Endometrial microvascular endothelial cells (primary cell): Measurements from ENCODE around the gene ARHGEF35. TPM values are rescaled to one million over a fixed set of nuclear protein-coding genes. Genes with fewer than 3 reads are reported as not detected.
"Not testable (repeated sequence)": the region's sequence is repeated elsewhere in the genome, so short reads cannot be mapped to it uniquely, and the experiment has no call there.

Experiments used
- in situ Hi-C: cut with HindIII; loops from 2 replicates; pipeline ENCODE4 v1.10.0; 2017; ENCODE audit warnings: low sequenced_read_pairs, low pct_unique_long_range_greater_than_20kb; ENCODE audit errors: inconsistent ontology term
- total RNA-seq: library from RNA; depleted of rRNA; stranded (reverse); fragments of >200 nt; gene quantifications from one replicate; pipeline ENCODE4 v1.2.3, GENCODE V29; 2015; ENCODE audit errors: inconsistent ontology term

The ARHGEF35 gene
- total RNA-seq, result not detected

DNA sequence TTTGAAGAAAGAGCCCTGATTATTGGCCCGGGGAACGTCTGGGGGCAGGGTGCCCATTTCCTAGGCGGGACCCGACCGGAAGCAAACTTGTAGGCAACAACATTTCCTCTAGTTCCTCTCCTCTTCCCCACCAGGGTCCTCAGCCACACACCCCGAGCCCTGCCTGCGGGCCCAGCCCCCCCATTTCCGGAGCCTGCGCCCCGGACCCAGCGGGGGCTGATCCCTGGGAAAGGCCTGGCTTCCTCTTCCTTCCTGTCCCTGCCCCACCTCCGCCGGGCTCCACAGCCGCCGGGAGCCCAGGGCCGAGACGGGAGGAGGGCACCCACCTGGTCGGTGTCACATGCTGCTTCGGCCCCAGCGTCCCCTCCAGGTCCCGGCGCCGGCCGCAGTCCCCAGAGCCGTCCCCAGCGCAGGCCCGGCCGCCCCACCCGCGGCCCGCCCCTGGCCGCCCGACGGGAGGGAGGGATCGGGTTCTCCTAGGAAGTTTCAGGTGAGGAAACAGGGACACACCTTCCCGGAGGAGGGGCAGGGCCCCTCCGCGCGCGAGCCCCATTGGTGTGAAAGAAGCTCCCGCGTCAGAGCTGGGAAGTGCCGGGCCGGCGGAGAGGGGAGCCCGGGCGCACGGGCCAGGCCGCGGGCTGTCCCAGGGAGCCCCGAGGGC, at the start of gene ARHGEF35:
ARHGEF35 (minus strand) TSS at position 622 of the 661 bp plus-strand sequence. CDS start 7,450 bp downstream, outside the sequence.
- in situ Hi-C loops, result not testable (repeated sequence)

DNA sequence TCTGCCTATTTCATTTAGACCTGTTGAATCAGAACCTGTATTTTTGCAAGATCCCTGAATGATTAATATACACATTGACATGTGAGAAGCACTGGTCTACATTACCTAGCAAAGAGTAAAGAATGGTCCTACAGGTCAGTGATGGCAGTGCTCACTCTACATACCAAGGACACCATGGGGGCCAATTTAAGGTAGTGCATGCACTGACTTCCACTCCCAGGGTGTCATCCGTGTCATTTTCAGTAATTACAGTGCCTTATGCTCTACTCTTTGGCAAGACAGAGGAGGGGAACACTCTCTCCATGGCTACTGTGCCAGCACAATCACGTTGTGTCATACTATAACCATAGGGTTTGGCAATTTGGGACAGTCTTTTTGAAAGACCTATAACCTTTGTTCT, 49.7 kb upstream of the ARHGEF35 start:
- in situ Hi-C loops, result not testable (repeated sequence)

DNA sequence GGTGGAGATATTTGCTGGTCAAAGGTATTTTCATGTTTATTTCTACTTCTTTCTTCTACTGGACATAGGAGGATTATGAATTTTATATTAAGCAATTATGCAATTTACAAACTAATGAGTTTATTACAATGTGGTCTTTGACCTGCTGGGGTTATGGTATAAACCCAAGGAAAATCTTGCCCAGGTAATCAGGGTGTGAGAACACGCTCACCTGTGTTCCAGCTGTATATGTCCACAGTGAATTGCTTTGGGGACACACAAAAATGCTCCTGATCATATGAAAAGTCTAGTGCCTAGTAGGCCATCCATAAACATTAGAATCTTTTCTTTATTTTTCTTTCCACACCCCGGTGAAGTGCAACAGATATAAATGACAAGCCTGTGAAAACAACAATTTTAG, 43.7 kb upstream of the ARHGEF35 start, which contains the start of gene OR2A42:
OR2A42 (minus strand) TSS at position 241 of the 400 bp plus-strand sequence. CDS start 6,762 bp downstream, outside the sequence.
- in situ Hi-C loops, result not testable (repeated sequence)

DNA sequence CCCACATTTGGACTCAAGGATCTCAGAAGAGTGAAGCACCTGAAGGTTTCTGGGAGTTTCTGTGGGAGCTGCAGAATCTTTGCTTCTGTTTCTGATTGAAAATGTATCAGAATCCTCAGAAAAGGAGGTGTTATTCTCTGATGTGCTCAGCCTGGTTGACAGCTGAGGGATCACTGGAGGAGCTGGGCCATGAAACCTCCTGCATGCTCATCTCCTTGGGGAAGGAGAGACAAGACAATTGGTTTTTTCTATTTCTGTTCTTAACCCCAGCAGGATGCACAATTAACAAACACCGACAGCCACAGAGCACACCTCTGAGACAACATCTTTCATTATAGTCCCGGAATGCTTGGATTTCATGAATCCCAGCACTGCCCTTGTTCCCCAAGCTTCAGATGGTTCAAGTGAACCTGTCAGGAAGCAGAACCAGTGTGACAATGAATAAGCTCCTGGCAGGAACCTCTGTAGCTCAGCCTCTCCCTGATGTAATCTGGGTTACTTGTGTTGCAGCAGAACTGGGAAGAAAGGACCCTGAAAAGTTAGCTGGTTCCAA, 43.0 kb upstream of the ARHGEF35 start:
- in situ Hi-C loops, result not testable (repeated sequence)

DNA sequence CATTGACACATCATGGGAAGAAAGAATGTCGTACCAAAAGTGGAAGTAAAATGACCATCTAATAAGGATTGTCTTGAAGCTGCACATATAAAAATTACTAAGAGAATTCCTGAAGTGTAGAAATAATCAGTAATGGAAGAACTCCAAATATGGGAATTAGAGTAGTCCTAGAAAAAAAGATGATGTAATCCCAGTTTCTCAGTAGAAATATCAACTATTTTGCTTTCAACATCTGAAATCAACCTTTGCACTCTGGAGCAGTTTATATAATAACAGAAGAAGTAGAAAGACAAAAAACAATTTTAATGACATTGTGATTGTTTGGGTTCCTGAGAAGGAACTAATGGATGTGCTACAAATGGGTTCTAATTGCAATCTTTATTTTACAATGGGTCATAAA, 37.4 kb upstream of the ARHGEF35 start:
- in situ Hi-C loops, result not testable (repeated sequence)

DNA sequence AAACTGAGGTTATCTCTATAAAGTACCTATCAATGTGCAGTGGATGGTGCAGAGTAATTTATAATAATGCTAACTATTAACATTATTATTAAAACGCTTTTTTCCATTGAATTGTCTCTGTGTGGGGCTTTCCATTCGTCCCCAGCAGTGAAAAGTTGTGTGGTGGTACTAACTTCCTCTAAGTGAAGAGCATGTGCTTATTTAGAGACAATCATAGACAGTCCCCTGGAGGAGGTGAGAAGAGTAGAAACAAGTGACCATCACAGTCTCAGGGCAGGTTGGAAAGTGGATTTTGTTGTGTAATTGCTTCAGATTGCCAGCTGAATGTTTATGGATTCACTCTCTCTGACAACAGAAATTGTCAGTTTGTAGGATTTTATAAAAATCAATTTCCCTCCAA, 35.4 kb upstream of the ARHGEF35 start:
- in situ Hi-C loops, result not testable (repeated sequence)

DNA sequence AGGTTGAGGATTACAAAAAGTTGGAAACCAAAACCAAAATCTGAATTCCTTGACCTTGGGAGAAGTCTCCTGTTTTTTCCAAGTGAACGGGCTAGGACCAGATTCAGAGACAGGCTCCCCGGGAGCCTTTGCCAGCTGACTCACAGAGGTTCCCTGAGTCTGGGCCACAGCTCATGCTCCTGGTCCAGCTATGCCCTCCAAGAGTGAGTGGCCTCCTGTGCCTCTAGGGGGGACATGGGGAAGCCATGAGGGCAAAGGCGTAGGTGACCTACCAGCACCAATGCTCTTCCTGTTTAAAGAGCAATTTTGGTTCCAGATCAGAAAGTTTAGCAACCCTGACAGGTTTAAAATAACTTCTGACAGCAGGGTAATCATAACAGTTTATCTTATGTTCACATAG, 33.2 kb upstream of the ARHGEF35 start:
- in situ Hi-C loops, result not testable (repeated sequence)

DNA sequence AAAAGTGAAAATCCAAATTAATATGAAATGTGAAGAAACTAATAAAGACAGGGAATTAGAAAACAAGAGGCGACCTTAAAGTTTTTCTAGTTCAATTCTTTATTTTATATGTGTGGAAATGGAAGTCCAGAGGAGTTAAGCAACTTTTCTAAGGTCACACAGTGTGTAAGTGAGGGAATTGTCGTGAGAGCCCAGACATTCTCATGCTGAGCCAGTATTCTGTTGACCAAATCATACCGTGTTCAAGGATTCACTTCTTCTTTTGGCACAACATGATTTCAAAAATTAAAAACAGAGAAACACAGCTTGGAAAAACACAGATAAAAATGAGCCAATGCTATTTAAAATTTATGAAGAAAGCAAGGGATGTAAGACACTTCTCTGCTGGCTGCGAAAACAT, 31.2 kb upstream of the ARHGEF35 start:
- in situ Hi-C loops, result not testable (repeated sequence)

DNA sequence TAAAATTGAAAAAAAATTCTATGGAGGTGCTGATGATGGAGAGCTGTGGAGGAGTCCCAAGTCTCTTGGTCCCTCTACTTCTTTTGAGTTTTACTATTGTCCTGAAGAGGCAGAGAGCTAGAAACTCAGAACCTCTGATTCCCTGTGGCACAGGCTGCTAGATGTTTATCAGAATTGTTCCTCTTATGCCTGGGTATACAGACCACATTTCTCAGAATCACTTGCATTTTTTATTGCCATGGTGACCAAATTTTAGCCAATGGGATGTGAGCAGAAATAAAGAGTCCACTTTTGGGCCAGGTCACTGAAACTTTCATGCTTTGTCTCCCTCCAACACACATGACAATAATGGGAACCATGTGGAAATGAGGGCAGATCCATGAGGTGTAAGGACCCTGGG, 28.0 kb upstream of the ARHGEF35 start:
- in situ Hi-C loops, result not testable (repeated sequence)

DNA sequence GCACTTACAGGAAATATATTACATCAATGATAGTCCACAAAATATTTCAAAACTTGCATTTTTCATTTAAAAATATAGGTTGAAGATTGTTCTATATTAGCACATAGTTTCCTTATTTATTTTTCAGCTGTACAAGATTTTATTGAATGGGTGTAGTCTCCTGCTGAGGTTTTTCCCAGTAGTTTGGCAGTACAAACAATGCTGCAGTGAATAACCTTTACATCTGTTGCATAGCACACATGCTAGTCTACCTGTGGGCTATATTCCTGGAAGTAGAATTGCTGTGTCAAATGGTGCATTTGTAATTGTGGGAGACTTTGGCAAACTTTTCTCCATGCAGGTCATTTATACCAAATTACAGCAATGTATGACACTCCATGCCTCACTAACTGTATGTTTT, 24.9 kb upstream of the ARHGEF35 start:
- in situ Hi-C loops, result not testable (repeated sequence)

DNA sequence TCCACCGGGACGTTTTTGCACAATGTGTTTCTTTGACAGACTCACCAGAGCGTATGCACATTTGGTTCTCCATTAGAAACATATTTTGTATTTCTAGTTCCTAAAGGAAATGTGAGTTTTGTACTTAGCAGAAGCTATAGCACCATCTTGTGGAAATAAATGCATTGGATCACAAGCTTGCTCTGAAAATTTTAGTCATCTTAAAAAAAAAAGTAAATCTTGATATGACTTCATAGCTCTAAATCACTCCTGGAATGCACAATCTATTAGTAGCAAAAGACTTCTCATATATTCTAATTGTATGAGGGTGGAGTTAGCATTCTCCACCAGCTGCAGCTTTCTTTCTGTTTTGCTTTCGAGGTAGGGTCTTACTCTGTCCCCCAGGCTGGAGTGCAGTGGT, 23.5 kb upstream of the ARHGEF35 start:
- in situ Hi-C loops, result not testable (repeated sequence)

DNA sequence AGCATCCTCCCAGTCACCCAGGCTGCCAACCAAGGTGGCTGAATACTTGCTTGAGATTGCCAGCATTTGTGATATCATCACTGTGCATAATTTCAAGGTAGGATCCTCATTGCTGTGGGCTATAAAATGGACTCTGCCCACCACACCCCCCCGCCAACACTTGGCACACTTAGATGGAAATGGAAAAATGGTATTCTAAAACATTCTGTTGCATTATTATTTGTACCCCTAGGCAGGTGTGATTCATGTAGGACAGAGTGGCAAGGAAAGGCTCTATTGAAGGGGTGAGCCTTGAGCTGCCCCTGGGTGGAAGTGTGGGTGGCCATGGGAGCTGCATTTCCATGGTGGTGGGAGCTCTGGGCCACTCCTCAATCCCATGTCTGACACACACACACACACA, 22.9 kb upstream of the ARHGEF35 start:
- in situ Hi-C loops, result not testable (repeated sequence)

DNA sequence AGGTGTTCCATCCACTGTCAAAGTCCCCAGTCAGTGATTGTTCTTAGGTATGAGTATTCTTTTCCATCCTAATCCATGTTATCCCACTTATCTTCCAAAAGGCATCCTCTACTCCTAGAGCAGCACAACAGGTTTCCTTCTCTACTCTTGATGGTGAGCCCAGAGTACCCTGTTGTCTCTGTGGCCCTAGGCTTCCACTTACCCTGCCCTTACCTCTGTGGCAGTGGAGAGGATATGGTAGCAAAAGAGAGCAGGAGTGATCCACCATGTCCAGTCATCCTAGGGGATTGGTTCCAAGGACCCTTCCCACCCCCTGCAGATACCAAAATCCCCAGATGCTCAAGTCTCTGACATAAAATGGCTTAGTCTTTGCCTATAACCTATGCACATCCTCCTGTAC, 21.6 kb upstream of the ARHGEF35 start:
- in situ Hi-C loops, result not testable (repeated sequence)

DNA sequence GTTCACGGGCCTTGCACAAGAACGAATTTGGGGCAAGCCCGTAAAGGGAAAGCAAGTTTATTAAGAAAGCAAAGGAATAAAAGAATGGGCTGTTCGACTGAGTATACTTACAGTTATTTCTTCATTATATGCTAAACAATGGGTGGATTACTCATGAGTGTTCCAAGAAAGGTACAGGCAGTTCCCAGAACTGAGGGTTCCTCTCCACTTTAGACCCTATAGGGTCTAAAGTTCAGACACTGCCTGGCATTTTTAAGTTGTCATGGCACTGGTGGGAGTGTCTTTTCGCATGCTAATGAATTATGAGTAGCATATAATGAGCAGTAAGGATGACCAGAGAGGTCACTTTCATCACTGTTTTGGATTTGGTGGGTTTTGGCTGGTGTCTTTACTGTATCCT, 9.7 kb upstream of the ARHGEF35 start:
- in situ Hi-C loops, result not testable (repeated sequence)

DNA sequence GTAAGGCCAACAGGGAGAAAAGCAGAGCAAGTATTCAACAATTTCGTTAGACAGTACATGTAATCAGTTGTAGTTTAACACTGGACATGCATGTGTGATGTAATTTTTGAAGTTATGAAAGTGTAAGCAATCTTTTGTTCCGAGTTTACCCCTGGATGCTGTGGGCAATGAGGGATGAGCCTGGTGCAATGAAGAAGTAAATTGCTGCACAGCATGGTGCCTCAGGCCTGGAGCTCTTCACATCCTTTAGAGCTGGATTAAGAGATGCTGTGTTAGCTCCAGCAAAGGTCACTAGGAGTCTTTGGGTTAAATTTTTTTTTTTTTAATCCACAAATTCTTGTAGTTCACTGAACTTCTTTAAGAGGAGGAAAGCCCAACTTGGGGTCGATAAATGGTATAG, 7.5 kb upstream of the ARHGEF35 start:
- in situ Hi-C loops, result not testable (repeated sequence)

DNA sequence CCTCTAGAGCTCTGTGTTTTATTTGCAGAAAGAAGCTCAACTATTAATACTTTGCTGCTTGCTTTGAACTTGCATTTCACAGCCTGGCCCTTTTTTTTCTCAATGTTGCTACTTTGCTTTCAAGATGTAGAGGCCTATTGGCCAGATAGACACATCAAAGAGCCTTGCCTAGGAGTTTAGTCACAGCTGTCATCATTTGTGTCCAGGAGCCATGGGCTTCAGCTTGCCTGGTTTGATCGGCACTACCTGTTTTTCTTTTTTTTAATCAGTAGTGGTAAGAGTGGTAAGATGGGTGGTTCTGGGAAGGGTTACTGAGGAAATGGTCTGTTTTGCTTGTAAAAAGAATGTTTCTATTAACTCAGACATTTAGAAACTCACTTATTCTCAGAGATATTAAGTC, 6.3 kb upstream of the ARHGEF35 start:
- in situ Hi-C loops, result not testable (repeated sequence)

DNA sequence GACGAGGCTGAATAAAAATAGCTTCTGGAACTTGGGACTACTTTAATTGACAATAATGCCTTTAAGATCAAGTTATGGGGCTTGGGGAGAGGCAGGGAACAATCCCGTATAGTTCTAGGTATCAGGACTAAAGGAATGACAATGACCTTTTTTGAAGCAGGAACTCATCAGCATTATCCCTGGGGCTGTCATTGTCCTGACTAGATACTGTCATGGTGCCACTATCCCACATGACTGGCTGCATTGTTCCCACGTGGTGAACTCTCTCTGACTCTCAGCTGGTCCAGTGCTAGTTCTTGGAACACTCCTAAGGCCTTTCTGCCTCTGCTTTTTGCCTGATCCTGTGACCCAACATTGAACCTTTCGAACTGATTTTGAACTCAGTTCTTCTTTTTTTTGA, 3.3 kb upstream of the ARHGEF35 start:
- in situ Hi-C loops, result not testable (repeated sequence)

DNA sequence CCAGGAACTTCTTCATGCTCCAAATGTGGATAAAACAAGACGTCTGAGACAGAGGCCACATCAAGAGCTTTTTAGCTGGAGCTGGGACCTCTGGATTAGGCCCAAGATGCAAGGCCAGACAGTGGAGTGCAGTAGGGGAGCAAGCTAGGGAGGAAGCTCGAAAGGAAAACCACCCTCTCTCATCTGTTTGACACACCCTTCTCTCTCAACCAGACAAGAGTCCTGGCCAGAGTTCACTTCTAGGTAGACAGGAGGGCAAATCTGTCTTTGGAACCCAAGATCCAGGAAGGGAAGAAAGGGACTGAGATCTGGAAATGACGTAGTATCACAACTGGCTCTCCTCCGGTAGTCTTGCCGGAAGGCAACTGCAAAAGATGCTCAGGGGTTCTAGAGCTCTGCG, 1.2 kb downstream of the ARHGEF35 start:
- in situ Hi-C loops, result not testable (repeated sequence)

DNA sequence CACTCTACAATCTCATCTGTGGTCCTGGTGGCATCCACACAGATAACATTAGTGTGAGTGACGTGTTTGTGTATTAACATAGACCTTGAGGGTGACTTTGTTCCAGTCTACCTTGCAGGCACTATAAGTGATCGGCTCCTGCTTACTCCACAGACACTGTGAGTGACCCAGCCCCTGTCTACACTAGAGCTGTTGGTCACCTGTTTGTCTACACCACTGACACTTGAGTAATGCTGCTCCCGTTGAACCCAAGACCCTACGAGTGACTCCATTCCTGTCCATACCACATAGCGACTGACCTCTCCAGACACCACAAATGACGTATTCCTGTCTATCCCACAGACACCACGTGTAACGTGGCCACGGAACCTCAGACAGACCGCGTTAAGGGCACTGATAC, 1.9 kb downstream of the ARHGEF35 start:
- in situ Hi-C loops, result not testable (repeated sequence)

DNA sequence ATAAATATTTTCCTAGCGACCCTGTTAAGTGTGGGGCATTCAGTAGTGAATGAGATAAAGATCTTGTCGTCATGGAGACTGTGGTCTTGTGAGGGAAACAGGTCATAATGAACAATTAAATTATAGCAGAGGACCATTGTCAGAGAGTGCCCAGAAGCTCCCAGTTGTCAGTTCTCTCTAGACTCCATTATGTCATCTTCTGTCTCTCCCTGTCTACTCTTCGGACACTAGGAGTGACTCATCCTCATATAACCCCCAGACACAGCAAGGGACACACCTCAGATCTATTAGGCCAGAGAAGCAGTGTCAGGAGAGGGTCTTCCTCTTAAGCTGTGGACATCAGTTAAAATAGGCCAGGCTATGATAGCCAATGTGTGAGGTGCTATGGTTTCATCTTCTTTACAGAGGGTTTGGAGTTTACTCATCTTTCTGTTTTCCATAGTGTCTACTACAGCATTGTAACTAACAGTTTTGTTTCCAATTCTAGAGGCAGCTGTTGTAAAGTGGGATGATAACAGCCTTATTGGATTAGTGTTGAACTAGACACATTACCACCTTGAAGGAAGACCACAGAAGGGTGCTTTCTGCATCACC, 7.0 kb downstream of the ARHGEF35 start:
- in situ Hi-C loops, result not testable (repeated sequence)
